Ovary (tissue), 10 donors: ENCODE results near the gene FBXO38. TPM values are rescaled to one million over a fixed set of nuclear protein-coding genes. Genes with fewer than 3 reads are reported as not detected.

Source experiments
- DNase-seq, 5 donors: peaks; one replicate each; pipeline ENCODE4 v3.0.0-alpha.2; 2019 to 2020
- H3K27ac ChIP-seq, 2 donors: fragments of 200-600 bp; one replicate each; pipeline versions ENCODE4 v1.5.1 to v1.8.0; 2019 to 2022
- H3K27me3 ChIP-seq: fragments of 200-600 bp; one replicate; pipeline ENCODE4 v1.8.0; 2022
- H3K36me3 ChIP-seq: fragments of 200-600 bp; sonication (generic); one replicate; pipeline ENCODE4 v1.5.1; 2019
- H3K4me1 ChIP-seq: one replicate; pipeline ENCODE4 v1.8.1; 2013; ENCODE audit warnings: mild to moderate bottlenecking, moderate library complexity; ENCODE audit not compliant: insufficient read depth
- H3K4me3 ChIP-seq: fragments of 200-600 bp; sonication (generic); one replicate; pipeline ENCODE4 v1.5.1; 2017
- H3K9me3 ChIP-seq, 2 donors: fragments of 200-600 bp in 1 of 2; sonication (generic) in 1 of 2; one replicate each; pipeline versions ENCODE4 v1.5.1 to v1.8.1; 2013 to 2019; ENCODE audit warnings: mild to moderate bottlenecking in 1 of 2, moderate library complexity in 1 of 2
- CTCF ChIP-seq, 3 donors: fragments of 450-650 bp in 2 of 3; fragments of 200-600 bp in 1 of 3; IDR thresholded peaks; one replicate each; pipeline versions ENCODE4 v1.5.1 to v1.8.0; 2016 to 2022; ENCODE audit warnings: antibody characterized with exemption in 3 of 3, mild to moderate bottlenecking in 1 of 3
- EP300 ChIP-seq: sonication (generic); formaldehyde crosslinking; IDR thresholded peaks from one replicate; pipeline ENCODE4 v1.6.1; 2017; ENCODE audit warnings: antibody characterized with exemption
- POLR2A ChIP-seq: fragments of 450-650 bp; IDR thresholded peaks from one replicate; pipeline ENCODE4 v1.6.1; 2017; ENCODE audit warnings: antibody characterized with exemption, mild to moderate bottlenecking, moderate library complexity
- WGBS, 3 donors: extraction: QIAGEN DNeasy Blood & Tissue Kit in 1 of 3; methylation state at CpG; one replicate each; pipeline versions ENCODE4 v1.1.5 to v1.1.7; 2013 to 2017; 5-methylcytosine and 5-hydroxymethylcytosine counted together
- intact Hi-C, 4 donors: fragments of 100-400 bp; cut with DNase I; formaldehyde crosslinking; loops; one replicate each; pipeline versions ENCODE4 v1.11.0 to v1.15.1; 2022 to 2023
- long read RNA-seq, 3 donors: library from polyadenylated mRNA in 2 of 3; unstranded in 2 of 3; transcript quantifications; one replicate each; pipeline ENCODE4 v2.0.0 and lab custom pipeline, GENCODE V29; 2021 to 2026
- polyA plus RNA-seq, 2 donors: library from polyadenylated mRNA; stranded (reverse); fragments of 200-250 nt in 1 of 2; fragments of 350-450 nt in 1 of 2; fragmentation: Illumina TruSeq in 1 of 2; extraction: RNeasy Lipid Tissue Mini Kit (QIAGEN cat#74804) in 1 of 2; gene quantifications; one replicate each; pipeline ENCODE4 v1.2.3, GENCODE V29; 2013 to 2014
- total RNA-seq, 7 donors: library from RNA; depleted of rRNA in 2 of 7; stranded (reverse); fragments of >200 nt in 2 of 7; fragmentation: NEBNext Ultra II Directional in 3 of 7; extraction: Animal tissue kit (Norgen Biotek cat#: 25700) in 3 of 7; gene quantifications; one replicate each; pipeline versions ENCODE4 v1.1.0 to v1.2.4, GENCODE V29; 2016 to 2023
- donor health status: DM: no; HTN: no; CAD: no; lungs with moderate emphysema.
- donor health status: DM: no; HTN: no; CAD: no.
- donor health status: Bipolar disorder and iron deficiency.
- donor health status: DM: yes; HTN: yes; CAD: no.
- donor health status: DM: no; HTN: no; CAD: no.
- donor health status: DM: yes; HTN: yes; CAD: no.

Gene FBXO38
- total RNA-seq (10 to 100 TPM; 31.2 to 47.0 (median 38.0) TPM), polyA plus RNA-seq (10 to 100 TPM; 16.7 to 34.2 TPM)
- long read RNA-seq, donor 1, partial matches to known transcripts = 3 of 5 reads
- long read RNA-seq, donor 1, other reads (novel, unspliced or antisense) = 0 of 5 reads
- long read RNA-seq, donor 2, full-length matches to known transcripts = 2 of 7 reads
- long read RNA-seq, donor 2, partial matches to known transcripts = 5 of 7 reads
- long read RNA-seq, donor 2, other reads (novel, unspliced or antisense) = 0 of 7 reads
- long read RNA-seq, donor 3, full-length matches to known transcripts = 4 of 12 reads
- long read RNA-seq, donor 3, partial matches to known transcripts = 3 of 12 reads
- long read RNA-seq, donor 3, other reads (novel, unspliced or antisense) = 5 of 12 reads

- Histone ChIP-seq H3K27ac (peak within 1 kb of the TSS; percentile 64 to 65), H3K4me1 (peaks cover 3% of the 10 kb centered on the region), H3K27me3 (no peaks in the 10 kb centered on the region), H3K4me3 (peak within 1 kb of the TSS; percentile 92), H3K9me3 (no peaks in the 10 kb centered on the region), H3K36me3 (no peaks in the 10 kb centered on the region)
- WGBS, 3 donors = 0% methylated on average over 45 of the region's 45 CpGs
- TF ChIP-seq CTCF (IDR thresholded peaks at IDR 0.05) = peak in 2 of 3 donors; percentile 10 to 20
- TF ChIP-seq POLR2A = peak; percentile 67
- no peak for TF ChIP-seq EP300
- intact Hi-C loops = no loop called here
- peak; percentile 94 to 97 (median 95) for DNase-seq
Measured at GRCh38 chr5:148383564-148384379, at the start of gene FBXO38. Gene FBXO38, plus strand, starts transcription at chr5:148383958. Its CDS starts 10,819 bp downstream, at chr5:148394777.

GRCh38 chr5:148335259-148335658 lies 48.5 kb upstream of the FBXO38 start, which contains the start of gene SPINK9:
Gene SPINK9, plus strand, starts transcription at chr5:148335559. Its CDS starts 55 bp downstream, at chr5:148335614.
- intact Hi-C loops = no loop called here
- TF ChIP-seq EP300 (no peak), POLR2A (no peak), CTCF (IDR thresholded peaks at IDR 0.05) (no peak)

GRCh38 chr5:148336704-148337435 lies 46.9 kb upstream of the FBXO38 start:
- Histone ChIP-seq H3K36me3 (no peaks in the 10 kb centered on the region), H3K27me3 (no peaks in the 10 kb centered on the region), H3K27ac (no peak overlapping the region), H3K4me3 (no peak overlapping the region), H3K4me1 (no peaks in the 10 kb centered on the region), H3K9me3 (no peaks in the 10 kb centered on the region)
- no peak for TF ChIP-seq EP300
- no peak for TF ChIP-seq CTCF (IDR thresholded peaks at IDR 0.05)
- TF ChIP-seq POLR2A = no peak
- intact Hi-C loops = no loop called here
- DNase-seq = no peak
- 91 to 95% (median 91%) methylated on average over 3 of the region's 3 CpGs for WGBS, 3 donors

More at GRCh38 chr5:148335259-148335658, 48.5 kb upstream of the FBXO38 start, which contains the start of gene SPINK9:
- DNase-seq = no peak
- Histone ChIP-seq H3K9me3 (no peaks in the 10 kb centered on the region), H3K27ac (no peak within 1 kb of the TSS), H3K4me1 (no peaks in the 10 kb centered on the region), H3K4me3 (no peak within 1 kb of the TSS), H3K27me3 (no peaks in the 10 kb centered on the region), H3K36me3 (no peaks in the 10 kb centered on the region)
- WGBS, 3 donors = 93 to 97% (median 96%) methylated on average over 3 of the region's 3 CpGs
